NCI-H1694 (cell line): ENCODE results near the gene DENND4C.
"Not testable (repeated sequence)": the region's sequence is repeated elsewhere in the genome, so short reads cannot be mapped to it uniquely, and the experiment has no call there.

Experiments
- DNase-seq: peaks from one replicate; lab custom pipeline; 2025; lab: John Stamatoyannopoulos, UW

Gene DENND4C

GRCh38 chr9:19230355-19231125 is at the start of gene DENND4C:
DENND4C (plus strand) TSS chr9:19230693; CDS start chr9:19276175, 45,482 bp downstream.
- DNase-seq = peak; percentile 33

DNA sequence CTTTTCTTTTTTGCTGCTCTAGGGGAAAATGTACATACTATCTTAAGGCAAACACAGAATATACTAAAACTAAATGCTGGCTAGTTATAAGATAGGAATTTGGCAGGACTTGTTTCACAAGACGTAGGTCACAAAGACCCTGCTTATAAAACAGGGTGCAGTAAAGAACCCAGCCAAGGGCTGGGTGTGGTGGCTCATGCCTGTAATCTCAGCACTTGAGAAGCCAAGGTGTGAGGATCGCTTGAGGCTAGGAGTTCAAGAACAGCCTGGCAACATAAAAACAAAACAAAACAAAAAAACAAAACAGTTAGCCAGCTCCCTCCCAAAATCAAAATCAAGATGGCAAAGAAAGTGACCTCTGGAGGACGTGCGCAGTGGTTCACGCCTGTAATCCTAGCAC is 49.5 kb upstream of the DENND4C start:
- DNase-seq = no peak

DNA sequence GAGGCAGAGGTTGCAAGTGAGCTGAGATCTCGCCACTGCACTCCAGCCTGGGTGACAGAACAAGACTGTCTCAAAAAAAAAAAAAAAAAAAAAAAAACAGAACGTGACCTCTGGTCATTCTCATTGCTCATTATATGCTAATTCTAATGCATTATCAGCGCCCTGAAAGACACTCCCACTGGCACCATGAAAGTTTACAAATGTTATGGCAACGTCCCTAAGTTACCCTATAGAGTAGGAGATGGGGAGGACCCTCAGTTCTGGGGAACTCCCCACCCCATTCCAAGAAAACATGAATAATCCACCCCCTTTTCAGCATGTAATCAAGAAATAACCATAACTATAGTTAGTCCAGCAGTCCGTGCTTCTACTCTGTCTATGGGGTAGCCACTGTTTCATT is 48.9 kb upstream of the DENND4C start:
- DNase-seq = no peak

DNA sequence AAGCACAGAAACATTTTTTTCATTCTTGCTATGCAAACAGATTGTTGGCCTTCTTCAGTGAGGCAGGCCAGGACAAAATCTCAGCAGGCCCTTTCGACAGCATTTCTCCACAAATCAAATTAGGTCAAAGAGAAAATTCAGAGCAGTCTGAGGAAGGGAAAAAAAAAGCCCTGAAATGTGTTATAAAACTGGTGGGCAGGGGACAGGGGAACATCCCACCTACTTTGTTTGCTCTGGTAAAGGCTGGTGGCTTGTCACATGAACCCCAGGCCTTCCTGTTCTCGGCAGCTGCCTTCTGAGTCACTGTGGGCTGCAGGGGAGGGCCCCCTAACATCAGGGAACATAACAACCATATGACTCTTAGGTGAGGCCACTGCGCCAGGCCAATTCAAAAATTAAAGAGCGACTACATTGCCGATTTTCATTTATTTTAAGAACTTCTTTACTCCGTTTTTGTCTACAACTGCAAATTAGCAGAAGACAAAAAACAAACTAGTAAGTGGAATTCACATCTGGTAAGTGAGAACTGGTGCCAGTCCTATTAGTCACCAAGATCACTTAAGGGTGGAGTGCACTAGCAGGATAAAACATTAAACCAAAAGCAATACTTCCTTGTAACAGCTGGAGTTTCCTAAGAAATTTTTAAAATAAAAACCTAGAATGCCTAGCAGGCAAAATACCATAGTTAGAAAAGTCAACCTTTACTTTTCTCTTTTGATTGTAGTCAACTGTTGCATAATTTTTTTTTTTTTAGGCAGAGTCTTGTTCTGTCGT is 46.2 kb upstream of the DENND4C start:
- DNase-seq = no peak

GRCh38 chr9:19185191-19185590 is 45.3 kb upstream of the DENND4C start:
- DNase-seq = no peak

- DNase-seq = no peak
These were observed 44.3 kb upstream of the DENND4C start for GRCh38 chr9:19186232-19186631.

- DNase-seq = no peak
These were observed 41.7 kb upstream of the DENND4C start for GRCh38 chr9:19188771-19189170.

DNA sequence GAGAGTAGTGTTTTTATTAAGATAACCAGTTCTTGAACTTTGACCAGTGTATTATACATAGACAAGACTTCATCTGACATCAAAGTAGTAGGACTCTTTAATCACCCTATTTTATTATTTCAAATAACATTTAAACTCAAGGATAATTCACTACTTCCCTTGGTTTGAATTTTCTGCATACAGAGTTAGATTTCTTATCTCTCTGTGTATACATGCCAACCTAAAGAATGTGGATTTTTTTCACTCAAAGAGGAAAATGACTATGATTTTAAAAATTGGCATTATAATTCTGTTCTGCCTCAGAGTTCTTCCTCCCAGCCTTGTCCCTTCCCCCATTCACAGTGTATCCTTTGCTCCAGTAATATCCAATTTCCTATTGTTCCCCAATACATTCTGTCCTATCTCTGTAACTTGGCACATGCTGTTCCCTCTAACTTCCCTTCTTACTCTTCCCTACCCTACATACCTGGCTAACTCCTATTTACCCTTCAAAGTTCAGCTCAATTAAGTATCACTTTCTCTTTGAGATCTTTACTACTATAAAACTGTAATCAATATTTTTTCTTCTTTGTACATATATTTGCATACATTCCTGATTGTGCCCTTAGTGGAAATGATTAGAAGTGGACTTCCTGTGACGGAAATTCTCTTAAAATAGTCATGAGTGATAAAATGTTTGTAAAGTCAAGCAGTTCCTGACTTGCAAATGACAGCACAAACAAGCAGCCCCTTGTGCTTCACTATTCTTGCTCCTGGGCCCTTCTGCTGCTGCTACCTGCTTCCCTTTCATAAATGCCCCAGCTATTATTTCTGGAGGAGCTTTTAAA is 38.1 kb upstream of the DENND4C start:
- no peak for DNase-seq

DNA sequence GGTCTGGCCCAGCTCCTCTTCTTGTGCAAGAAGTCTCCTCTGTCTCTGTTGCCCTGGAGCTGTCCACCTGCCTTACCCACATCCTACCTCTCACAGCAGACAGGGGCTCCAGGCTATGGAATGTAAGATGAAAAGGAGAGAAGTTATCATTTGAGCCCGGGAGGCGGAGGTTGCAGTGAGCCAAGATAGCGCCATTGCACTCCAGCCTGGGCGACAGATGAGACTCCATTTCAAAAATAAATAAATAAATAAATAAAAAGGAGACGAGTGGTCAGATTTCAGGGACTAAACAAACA is 37.5 kb upstream of the DENND4C start:
- DNase-seq = no peak

DNA sequence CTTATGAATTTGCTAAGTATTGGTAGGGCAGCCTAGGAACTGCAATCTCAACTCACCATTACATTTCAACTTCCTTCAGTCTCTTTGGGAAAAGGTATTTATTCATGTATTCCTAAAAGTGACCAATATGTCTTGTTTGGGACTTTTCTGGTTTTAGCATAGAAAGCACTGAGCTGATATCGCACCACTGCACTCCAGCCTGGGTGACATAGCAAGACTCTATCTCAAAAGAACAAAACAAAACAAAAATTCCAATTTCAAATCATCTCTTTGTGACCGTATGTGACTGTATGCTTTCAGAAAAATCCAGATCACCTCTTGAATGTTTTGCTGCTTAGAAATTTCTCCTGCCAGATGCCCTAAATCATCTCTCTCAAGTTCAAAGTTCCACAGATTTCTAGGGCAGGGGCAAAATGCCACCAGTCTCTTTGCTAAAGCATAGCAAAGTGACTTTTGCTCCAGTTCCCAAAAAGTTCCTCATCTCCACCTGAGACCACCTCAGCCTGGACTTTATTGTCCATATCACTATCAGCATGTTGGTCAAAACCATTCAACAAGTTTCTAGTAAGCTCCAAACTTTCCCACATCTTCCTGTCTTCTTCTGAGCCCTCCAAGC is 37.0 kb upstream of the DENND4C start:
- DNase-seq = not testable (repeated sequence)

- no peak for DNase-seq
These were observed 32.1 kb upstream of the DENND4C start for GRCh38 chr9:19198406-19198805.

GRCh38 chr9:19199012-19199411 is 31.5 kb upstream of the DENND4C start:
- no peak for DNase-seq

DNA sequence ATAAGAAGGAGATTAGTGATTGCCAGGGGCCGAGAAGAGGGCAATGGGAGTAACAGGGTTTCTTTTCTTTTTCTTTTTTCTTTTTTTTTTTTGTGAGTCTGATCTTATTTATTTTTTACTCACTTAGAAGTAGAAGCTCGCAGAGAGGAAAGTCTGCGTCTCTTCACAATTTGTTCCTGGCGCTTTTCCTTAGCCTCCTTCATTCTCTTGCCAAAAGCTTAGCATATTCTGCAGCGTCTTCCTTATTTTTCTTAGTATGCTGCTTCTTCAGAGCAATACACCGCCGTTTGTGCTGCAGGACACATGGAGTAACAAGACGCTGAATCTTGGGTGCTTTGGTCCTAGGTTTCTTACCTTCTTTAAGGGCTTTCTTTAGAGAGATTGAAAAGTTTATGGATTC is 30.3 kb upstream of the DENND4C start:
- DNase-seq = no peak

GRCh38 chr9:19201899-19202891 is 28.3 kb upstream of the DENND4C start:
- no peak for DNase-seq

DNA sequence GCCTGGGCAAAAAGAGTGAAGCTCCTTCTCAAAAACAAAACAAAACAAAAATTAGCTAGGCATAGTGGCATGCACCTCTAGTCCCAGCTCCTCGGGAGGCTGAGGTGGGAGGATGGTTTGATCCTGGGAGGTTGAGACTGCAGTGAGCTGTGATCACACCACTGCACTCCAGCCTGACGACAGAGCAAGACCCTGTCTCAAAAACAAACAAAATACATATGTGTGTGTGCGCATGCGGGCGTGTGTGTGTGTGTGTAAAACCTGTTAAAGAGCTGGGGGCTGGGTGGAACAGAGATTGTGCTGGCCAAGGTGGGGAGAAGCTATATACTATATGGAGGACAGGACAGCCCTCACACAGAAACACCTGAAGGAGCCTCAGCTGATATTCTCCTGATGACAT is 27.4 kb upstream of the DENND4C start:
- no peak for DNase-seq

DNA sequence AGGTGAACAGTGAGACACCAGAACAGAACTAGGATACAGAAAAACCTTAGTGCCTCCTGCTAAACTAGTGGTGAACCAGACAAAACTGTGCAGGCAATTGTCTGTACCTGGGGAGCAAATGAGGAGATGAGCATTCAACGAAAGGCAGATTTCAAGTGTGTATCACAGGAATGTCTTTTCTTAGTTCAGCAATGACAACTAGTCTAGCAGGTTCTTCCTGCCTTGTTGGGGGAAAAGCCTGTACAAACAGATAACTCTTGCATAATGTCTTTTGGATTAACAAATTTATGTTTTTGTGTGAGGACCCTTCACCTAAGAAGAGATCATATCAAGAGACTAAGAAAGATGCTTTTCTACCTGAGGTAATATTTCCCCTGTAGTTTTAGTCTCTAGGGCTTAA is 21.8 kb upstream of the DENND4C start:
- DNase-seq = no peak

GRCh38 chr9:19209188-19209587 is 21.3 kb upstream of the DENND4C start:
- DNase-seq = no peak

DNA sequence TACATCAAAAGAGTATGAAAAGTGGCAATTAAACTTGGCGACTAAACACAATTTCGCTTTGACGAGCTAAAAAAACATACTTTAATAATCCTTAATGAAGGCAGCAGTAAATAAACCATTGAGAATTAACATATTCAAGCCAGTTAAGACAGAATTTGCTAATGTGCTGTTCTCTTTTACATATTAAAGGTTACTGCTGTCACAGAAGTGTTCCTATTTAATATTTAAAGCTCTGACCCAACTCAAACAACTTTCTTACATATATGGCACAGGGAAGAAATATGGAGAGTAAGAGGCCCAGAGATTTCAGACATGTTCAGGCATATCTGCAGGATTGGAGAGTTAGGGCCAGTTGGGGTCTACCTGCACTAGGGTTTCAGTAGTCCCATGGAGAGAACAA is 16.7 kb upstream of the DENND4C start:
- DNase-seq = no peak

DNA sequence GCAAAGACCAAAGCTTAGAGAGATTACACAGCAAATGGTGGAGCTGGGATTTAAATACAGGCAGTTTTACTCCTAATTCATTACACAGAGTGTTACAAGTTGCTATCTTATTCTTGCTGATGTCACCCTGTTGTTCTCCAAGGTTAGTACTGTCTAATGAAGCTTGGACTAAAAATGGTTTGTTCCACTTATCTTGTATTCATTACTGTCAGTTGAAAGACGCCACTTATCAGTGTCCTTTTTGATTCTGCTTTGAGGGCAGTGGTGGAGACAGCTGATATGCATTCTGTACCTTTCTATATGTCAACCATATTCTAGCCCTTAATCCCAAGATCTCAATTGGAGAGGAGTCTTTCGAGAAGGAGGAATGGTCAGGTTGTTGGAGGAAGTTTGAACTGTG is 14.0 kb upstream of the DENND4C start:
- DNase-seq = no peak

GRCh38 chr9:19221326-19221725 is 9.2 kb upstream of the DENND4C start:
- DNase-seq = no peak

DNA sequence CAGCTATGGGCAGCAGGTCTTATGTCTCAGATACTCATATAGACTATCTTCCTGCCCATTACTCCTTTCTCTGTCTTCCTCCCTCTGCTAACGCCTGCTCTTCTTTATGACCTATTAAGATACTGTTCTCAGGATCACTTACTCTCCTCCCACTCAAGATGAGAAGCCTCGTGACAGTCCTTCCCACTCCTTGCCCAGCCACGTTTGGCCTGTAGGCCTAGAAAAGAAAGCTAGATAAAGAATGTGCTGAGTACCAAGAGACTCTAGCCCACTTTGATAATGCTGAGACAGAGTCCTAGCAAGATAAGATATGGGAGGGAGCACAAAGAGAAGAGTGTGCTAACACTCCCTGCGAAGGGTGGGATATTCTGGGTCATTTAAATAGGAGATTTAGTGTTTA is 6.8 kb upstream of the DENND4C start:
- no peak for DNase-seq
